Motor neuron (in vitro differentiated cells): ENCODE data around the gene CARS1. TPM values are rescaled to one million over a fixed set of nuclear protein-coding genes. Genes with fewer than 3 reads are reported as not detected.

ENCODE experiments used
- ATAC-seq, 8 experiments: fragments of 200-7000 bp; cut with Tn5 transposase; replicated peaks in 6 of 8; 2 replicates each; pipeline ENCODE4 v1.8.0; 2021; ENCODE audit warnings: mild to moderate bottlenecking in 8 of 8, moderate library complexity in 8 of 8
- H3K27ac ChIP-seq, 2 donors: fragments of 250-450 bp; sonication (Bioruptor Pico); 2 replicates each; pipeline ENCODE4 v1.9.0; 2021; ENCODE audit warnings: antibody characterized with exemption in 2 of 2, mild to moderate bottlenecking in 2 of 2, moderate library complexity in 1 of 2
- H3K4me1 ChIP-seq, 2 donors: fragments of 250-450 bp; sonication (Bioruptor Pico); replicated peaks in 1 of 2; 2 replicates each; pipeline ENCODE4 v1.6.1; 2021; ENCODE audit warnings: antibody characterized with exemption in 2 of 2, mild to moderate bottlenecking in 2 of 2, moderate library complexity in 1 of 2
- H3K4me3 ChIP-seq, 5 donors: fragments of 250-450 bp; sonication (Bioruptor Pico); 2 replicates each; pipeline ENCODE4 v1.9.0; 2021; ENCODE audit warnings: antibody characterized with exemption in 5 of 5, mild to moderate bottlenecking in 5 of 5, moderate library complexity in 4 of 5
- WGBS, 10 experiments: fragments of 450-650 bp; shearing (Covaris generic); methylation state at CpG; one replicate each; pipeline ENCODE4 v1.0.0; 2022; 5-methylcytosine and 5-hydroxymethylcytosine counted together
- in situ Hi-C, 9 experiments: fragments of 400-800 bp; cut with MboI; loops; one replicate each; pipeline ENCODE4 v1.15.0; 2021; ENCODE audit warnings: low sequenced_read_pairs in 9 of 9, low pct_unique_long_range_greater_than_20kb in 2 of 9; ENCODE audit not compliant: unreplicated experiment in 9 of 9
- total RNA-seq, 8 experiments: library from RNA; unstranded; fragments of 300-600 nt; gene quantifications; 2 replicates each; pipeline versions ENCODE4 v1.2.3 to v1.2.4, GENCODE V29; 2022

Gene CARS1
- total RNA-seq, 8 experiments from 2014 or later: 37.9 to 119 (median 65.5) TPM

DNA sequence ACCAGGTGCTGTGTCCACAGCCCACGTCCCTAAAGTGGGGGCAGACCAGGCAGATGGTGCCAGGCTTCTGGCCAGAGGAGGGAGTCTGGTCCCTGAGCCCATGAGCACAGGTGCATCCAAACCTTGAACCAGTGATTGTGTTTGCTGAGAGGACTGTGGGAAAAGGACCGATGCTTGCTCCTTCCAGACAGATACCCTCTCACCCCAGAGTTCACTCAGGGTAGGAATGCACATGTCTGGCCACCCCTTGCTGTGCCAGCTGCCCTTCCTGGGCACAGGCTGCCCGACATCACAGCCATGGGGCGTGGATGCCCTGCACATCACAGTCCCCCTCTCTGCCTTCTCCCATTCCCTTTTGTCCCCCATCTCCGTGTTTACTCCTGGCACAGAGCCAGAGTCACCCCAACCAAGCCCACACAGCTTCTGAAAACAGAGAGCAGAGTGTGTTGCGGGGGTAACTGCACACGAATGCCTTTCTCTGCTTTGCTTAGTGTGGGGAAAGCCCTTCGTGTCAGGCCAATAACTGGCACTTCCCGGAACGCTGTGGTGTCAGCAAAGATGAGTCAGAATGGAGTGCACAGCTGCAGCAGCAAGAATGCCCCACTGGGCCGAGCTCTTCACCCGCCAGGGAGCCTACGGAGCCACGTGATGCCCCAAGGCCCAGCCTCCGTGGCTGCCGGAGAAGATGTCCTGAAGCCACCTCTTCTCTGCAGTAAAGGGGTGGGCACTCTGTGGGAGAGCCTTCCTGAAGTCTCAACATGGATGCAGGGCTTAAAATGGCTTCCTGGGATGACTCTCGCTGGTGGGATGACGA is 7.6 kb downstream of the CARS1 start:
- ATAC-seq: peak; percentile 88 to 95 (median 92)
- Histone ChIP-seq H3K4me1 (peaks cover 12 to 29% of the 10 kb centered on the region in 2 donors), H3K27ac (no peak overlapping the region), H3K4me3 (no peak overlapping the region)
- in situ Hi-C loops: no loop called here
- WGBS, 10 experiments: 5 to 75% (median 62%) methylated on average over 1 to 10 of the region's 18 CpGs; no CpG with 5 or more reads in 4 of the 10 experiments

DNA sequence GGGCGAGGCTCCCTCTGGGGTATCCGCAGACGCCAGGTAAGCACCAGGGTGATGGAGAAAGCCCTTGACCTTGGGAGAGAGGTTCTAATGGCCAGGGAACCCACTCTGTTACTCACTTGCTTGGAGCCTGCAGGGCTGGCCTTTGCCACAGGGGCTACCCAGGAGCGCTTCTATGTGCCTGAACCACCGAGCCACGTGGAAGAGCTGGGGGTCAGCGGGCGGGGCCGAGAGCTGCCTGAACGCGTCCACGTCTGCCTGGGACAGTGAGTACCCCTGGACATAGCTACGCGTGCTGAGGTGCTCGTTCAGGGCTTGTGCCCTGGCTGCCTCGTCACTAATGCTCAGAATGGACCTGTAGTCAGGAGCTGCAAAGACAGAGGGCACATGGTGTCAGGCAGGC is 9.6 kb downstream of the CARS1 start:
- in situ Hi-C loops: no loop called here
- no peak for ATAC-seq
- 100% methylated on average over 2 to 5 of the region's 16 CpGs; no CpG with 5 or more reads in 7 of the 10 experiments for WGBS, 10 experiments
- no peak overlapping the region for H3K27ac ChIP-seq
- H3K4me3 ChIP-seq: no peak overlapping the region
- peaks cover 12 to 25% of the 10 kb centered on the region in 2 donors for H3K4me1 ChIP-seq

GRCh38 chr11:3046641-3047040 is 10.6 kb downstream of the CARS1 start:
- in situ Hi-C loops: no loop called here
- H3K4me3 ChIP-seq: no peak overlapping the region
- H3K27ac ChIP-seq: no peak overlapping the region
- no peak for ATAC-seq
- peaks cover 9 to 15% of the 10 kb centered on the region in 2 donors for H3K4me1 ChIP-seq
- WGBS, 10 experiments: 60 to 100% (median 100%) methylated on average over 1 to 2 of the region's 8 CpGs; no CpG with 5 or more reads in 7 of the 10 experiments

GRCh38 chr11:3046190-3046589 is 11.0 kb downstream of the CARS1 start:
- peaks cover 4 to 10% of the 10 kb centered on the region in 2 donors for H3K4me1 ChIP-seq
- in situ Hi-C loops: no loop called here
- no peak overlapping the region for H3K4me3 ChIP-seq
- no peak for ATAC-seq
- 96 to 100% (median 100%) methylated on average over 3 to 7 of the region's 12 CpGs; no CpG with 5 or more reads in 6 of the 10 experiments for WGBS, 10 experiments
- H3K27ac ChIP-seq: no peak overlapping the region

DNA sequence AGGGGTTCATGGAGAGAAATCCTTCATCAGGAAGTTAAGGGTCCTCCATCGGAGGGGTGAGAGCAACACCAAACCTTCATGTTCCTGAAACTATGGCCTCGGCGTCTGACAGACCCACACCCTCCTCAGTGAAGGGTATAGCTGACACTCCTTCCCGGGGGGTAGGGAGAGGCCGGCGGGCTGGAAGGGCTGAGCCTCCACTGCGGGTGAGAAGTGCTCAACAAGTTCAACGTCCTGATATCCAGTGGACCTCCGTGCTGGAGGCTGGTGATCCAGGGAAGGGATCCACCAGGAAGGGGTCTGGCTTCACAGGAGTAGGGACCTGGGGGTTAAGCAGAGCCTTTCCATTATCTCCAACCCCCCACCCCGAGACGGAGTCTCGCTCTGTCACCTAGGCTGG is 12.3 kb downstream of the CARS1 start:
- in situ Hi-C loops: no loop called here
- 95 to 100% (median 100%) methylated on average over 2 to 8 of the region's 12 CpGs; no CpG with 5 or more reads in 4 of the 10 experiments for WGBS, 10 experiments
- Histone ChIP-seq H3K4me3 (no peak overlapping the region), H3K27ac (no peak overlapping the region), H3K4me1 (no peaks in the 10 kb centered on the region)
- ATAC-seq: no peak

GRCh38 chr11:3044004-3044403 is 13.2 kb downstream of the CARS1 start:
- no peak overlapping the region for H3K4me3 ChIP-seq
- 30 to 100% (median 80%) methylated on average over 1 to 5 of the region's 6 CpGs; no CpG with 5 or more reads in 1 of the 10 experiments for WGBS, 10 experiments
- H3K27ac ChIP-seq: no peak overlapping the region
- ATAC-seq: no peak
- in situ Hi-C loops: no loop called here
- no peaks in the 10 kb centered on the region for H3K4me1 ChIP-seq

DNA sequence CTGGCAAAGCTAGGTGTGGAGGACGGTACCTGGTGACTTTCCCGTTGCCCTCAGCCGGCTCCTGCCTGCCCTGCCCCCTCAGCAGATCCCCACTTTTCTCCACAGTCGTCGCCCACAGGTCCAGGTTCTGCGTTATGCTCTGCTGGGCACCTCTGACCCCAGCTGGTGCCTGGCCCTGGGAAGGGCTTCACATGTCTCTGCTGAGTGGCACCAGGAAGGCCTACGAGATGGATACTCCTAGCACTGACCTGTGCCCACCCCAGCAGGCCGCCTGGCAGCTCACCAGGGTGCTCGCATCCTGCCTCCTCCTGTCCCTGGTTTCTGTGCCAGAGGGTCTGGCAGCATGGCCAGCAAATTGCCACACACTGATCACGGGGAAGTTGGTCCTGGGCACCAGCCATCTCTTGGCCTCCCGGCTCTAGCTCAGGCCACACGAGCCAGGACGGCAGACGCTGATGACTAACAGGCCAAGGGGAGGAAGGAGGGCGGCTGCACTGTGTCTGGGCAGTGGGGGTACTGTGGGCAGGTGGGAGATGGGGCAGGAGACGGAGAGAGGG is 13.8 kb downstream of the CARS1 start:
- no peak for ATAC-seq
- in situ Hi-C loops: no loop called here
- H3K4me1 ChIP-seq: no peaks in the 10 kb centered on the region
- 92 to 95% (median 93%) methylated on average over 2 to 4 of the region's 16 CpGs; no CpG with 5 or more reads in 7 of the 10 experiments for WGBS, 10 experiments
- H3K27ac ChIP-seq: no peak overlapping the region
- no peak overlapping the region for H3K4me3 ChIP-seq

DNA sequence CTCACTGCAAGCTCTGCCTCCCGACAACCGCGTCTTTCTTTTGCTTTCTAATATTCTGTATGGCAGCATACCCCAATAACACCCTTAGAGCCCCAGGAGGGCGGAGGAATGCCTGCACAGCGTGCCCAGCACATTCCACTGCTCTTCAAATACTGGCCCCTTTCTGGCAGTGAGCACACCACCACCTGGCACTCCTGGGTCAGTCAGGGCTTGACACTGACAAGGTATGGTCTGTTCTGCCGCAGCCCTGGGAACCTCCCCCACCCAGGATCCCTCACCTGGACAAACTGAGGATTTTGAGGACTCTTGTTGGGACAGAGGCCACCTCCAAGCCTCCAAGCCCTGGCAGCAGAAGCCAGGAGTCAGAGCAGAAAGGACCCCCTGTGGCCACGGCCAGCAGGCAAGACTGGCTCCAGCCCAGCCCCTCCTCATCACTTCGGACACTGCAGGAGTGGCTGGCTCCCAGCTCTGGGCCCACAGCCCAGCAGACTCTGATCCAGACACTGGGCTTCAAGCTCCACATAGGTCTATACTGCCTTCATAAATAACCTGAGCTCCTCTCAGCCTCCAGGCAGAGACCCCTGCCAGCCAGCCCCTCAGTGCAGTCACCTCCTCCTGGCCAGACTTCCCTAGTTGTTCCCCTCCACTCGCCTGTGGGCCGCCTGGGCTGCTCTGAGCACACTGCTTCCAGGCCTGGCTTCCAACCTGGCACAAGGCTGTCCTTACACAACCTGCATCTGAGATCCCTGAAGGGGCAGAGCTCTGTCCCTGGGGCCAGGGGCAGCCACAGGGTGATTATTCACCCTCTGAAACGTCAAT is 14.5 kb downstream of the CARS1 start:
- Histone ChIP-seq H3K27ac (no peak overlapping the region), H3K4me1 (no peaks in the 10 kb centered on the region), H3K4me3 (no peak overlapping the region)
- in situ Hi-C loops: no loop called here
- WGBS, 10 experiments: 40 to 100% (median 90%) methylated on average over 1 to 4 of the region's 11 CpGs; no CpG with 5 or more reads in 5 of the 10 experiments
- no peak for ATAC-seq

- H3K4me1 ChIP-seq: no peaks in the 10 kb centered on the region
- no peak for ATAC-seq
- in situ Hi-C loops: no loop called here
- 80 to 100% (median 91%) methylated on average over 2 to 13 of the region's 17 CpGs; no CpG with 5 or more reads in 3 of the 10 experiments for WGBS, 10 experiments
- H3K27ac ChIP-seq: no peak overlapping the region
- no peak overlapping the region for H3K4me3 ChIP-seq
These were observed 15.4 kb downstream of the CARS1 start for GRCh38 chr11:3041699-3042441.

DNA sequence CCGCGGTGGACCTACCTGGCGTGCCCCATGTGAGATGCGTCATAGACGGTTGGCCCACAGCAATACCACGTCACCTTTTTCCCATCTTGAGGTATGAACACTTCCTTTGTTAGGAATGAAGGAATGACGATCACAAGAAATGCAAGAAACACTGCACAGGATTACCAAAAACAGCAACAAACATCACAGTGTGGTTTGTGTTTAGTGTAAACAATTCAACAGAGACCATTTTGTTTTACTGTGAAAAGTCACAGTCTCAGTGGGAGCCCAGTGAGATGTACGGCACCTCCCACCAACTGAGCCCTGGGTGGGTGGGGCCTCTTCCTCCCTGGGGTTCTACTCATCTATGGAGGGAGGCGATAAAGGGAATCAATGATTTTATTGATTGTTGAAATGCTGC is 16.3 kb downstream of the CARS1 start:
- no peaks in the 10 kb centered on the region for H3K4me1 ChIP-seq
- WGBS, 10 experiments: 82 to 100% (median 97%) methylated on average over 1 to 8 of the region's 9 CpGs; no CpG with 5 or more reads in 2 of the 10 experiments
- no peak overlapping the region for H3K27ac ChIP-seq
- no peak for ATAC-seq
- in situ Hi-C loops: no loop called here
- H3K4me3 ChIP-seq: no peak overlapping the region

DNA sequence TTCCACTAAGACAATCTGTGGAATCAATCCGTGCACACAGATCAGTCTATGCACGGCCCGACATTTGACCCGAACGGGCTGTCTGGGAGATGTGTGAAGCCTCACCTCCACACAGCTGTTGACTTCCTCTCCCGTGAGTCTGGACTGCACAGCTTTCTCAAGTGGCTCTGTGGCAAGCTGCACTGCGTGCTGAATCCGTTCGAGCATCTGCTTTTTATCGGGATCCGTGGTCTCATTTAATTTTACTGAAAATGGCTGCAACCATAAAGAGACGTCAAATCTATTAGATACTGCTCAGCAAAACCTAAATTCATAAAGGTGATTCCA is 19.3 kb downstream of the CARS1 start:
- Histone ChIP-seq H3K4me3 (no peak overlapping the region), H3K4me1 (no peaks in the 10 kb centered on the region), H3K27ac (no peak overlapping the region)
- ATAC-seq: no peak
- in situ Hi-C loops: no loop called here
- WGBS, 10 experiments: 40 to 100% (median 93%) methylated on average over 2 to 6 of the region's 12 CpGs; no CpG with 5 or more reads in 5 of the 10 experiments

DNA sequence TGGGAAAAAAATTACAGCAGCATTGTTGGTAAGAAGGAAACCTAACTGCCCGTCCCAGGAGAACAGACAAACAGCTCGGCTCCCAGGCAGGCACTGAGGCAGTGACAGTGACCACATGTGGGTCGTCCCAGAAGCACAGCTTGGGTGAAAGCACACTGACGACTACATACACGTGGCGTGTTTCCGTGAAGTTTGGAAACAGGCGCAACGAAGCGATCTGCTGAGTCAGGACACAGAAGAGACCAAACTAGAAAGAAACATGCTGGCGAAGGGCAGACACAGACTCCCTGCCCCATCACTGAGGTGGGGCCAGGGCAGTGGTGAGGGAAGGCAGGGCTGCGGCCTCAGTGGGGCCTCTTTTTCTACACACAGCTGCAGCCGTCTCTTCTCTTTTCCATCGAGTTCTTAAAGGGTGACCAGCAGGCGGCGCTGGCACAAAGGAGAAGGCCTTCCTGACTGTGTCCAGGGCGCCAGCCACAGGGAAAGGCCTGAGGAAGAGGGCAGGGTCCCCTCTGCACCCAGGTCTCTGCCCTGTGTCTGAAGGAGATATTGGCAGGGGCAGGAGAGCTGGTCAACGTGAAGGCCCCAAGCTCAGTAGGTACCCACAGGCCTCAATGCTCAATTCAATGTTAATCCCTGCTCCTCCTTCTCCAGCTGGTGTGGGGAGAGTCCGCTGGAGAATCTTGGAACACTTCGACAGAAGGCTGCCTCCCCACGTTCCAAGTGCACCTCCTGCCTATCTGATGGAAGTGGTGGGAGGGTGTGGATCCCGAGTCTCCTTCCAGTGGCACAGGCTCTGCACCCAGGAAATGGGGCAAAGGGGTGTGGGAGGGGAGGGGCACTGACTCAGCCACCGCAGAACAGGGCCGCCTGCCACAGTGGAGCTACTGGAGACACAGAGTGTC is 19.9 kb downstream of the CARS1 start:
- ATAC-seq: peak; percentile 74 to 99 (median 87)
- Histone ChIP-seq H3K27ac (no peak overlapping the region), H3K4me3 (no peak overlapping the region), H3K4me1 (no peaks in the 10 kb centered on the region)
- 40 to 100% (median 79%) methylated on average over 2 to 12 of the region's 24 CpGs; no CpG with 5 or more reads in 1 of the 10 experiments for WGBS, 10 experiments
- in situ Hi-C loops: no loop called here
